Uterus (tissue), 4 donors: Measurements from ENCODE around the gene SH3BP5. TPM values are rescaled to one million over a fixed set of nuclear protein-coding genes. Genes with fewer than 3 reads are reported as not detected.

Experiments
- DNase-seq, 2 donors: peaks; one replicate each; pipeline ENCODE4 v3.0.0-alpha.2; 2019 to 2020
- H3K27ac ChIP-seq, 2 donors: fragments of 200-600 bp; sonication (generic); 1 replicate in 1 of 2; 2 replicates in 1 of 2; pipeline ENCODE4 v1.5.1; 2016 to 2018
- H3K27me3 ChIP-seq, 2 donors: fragments of 200-600 bp; sonication (generic); one replicate each; pipeline ENCODE4 v1.5.1; 2018 to 2019; ENCODE audit warnings: control low read depth in 1 of 2
- H3K36me3 ChIP-seq, 2 donors: fragments of 200-600 bp; sonication (generic); one replicate each; pipeline ENCODE4 v1.5.1; 2019; ENCODE audit warnings: control low read depth in 1 of 2
- H3K4me1 ChIP-seq, 2 donors: fragments of 200-600 bp; sonication (generic); one replicate each; pipeline ENCODE4 v1.5.1; 2018 to 2019; ENCODE audit warnings: control low read depth in 1 of 2
- H3K4me3 ChIP-seq, 2 donors: fragments of 200-600 bp; sonication (generic); 1 replicate in 1 of 2; 2 replicates in 1 of 2; pipeline ENCODE4 v1.5.1; 2018 to 2019; ENCODE audit warnings: mild to moderate bottlenecking in 1 of 2
- H3K9me3 ChIP-seq, 2 donors: fragments of 200-600 bp; sonication (generic); one replicate each; pipeline ENCODE4 v1.5.1; 2019; ENCODE audit warnings: control low read depth in 1 of 2
- POLR2A ChIP-seq, 2 donors: fragments of 450-650 bp; IDR thresholded peaks; one replicate each; pipeline ENCODE4 v1.6.1; 2016; ENCODE audit warnings: antibody characterized with exemption in 2 of 2, mild to moderate bottlenecking in 1 of 2, moderate library complexity in 1 of 2
- intact Hi-C: fragments of 100-400 bp; cut with DNase I; formaldehyde crosslinking; loops from one replicate; pipeline ENCODE4 v1.15.1; 2023; ENCODE audit warnings: low total_unique reads
- total RNA-seq, 4 donors: library from RNA; depleted of rRNA in 3 of 4; stranded (reverse); fragments of >200 nt in 3 of 4; gene quantifications; one replicate each; pipeline versions ENCODE4 v1.1.0 to v1.2.4, GENCODE V29; 2014 to 2023
- TF ChIP-seq, protein P1 (sequence below), 4 experiments: fragments of 200-600 bp in 2 of 4; fragments of 450-650 bp in 2 of 4; sonication (generic) in 2 of 4; IDR thresholded peaks; one replicate each; pipeline ENCODE4 v1.5.1; 2016 to 2019; ENCODE audit warnings: antibody characterized with exemption in 4 of 4, mild to moderate bottlenecking in 2 of 4, moderate library complexity in 1 of 4
- donor health status: DM: yes; HTN: yes; CAD: no.

The SH3BP5 gene
- total RNA-seq, 4 donors from 2014 or later: 58.8 to 154 (median 75.5) TPM

DNA sequence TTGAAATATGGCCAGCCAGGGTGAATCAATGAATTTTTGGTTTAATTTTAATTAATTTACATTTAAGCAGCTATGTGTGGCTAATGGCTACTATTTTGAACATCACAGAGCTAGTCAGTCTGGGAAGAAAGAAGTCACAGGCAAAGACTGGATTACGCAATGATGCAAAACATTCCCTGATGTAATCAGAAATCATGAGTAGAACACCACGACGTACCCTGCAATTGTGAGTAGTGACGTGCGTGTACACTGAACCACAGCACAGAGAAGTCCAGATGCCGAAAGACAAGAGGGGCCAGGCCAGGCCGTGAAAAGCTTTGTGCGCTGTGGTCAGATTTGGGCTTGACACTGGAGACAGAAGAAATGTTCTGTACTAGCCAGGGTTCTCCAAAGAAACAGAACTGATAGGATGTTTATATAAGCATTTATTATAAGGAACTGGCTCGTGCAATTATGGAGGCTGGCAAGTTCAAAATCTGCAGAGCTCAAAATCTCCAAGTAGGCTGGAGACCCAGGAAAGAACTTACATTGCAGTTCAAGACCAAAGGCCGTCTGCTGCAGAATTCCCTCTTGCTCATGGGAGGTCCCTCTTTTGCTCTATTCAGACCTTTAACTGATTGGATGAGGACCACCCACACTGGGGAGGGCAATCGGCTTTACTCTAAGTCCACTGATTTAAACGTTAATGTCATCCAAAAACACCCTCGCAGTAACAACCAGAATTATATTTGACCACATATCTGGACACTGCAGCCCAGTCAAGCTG, 44.6 kb downstream of the SH3BP5 start:
- H3K27ac ChIP-seq: peak overlapping the region; percentile 64 to 70
- H3K27me3 ChIP-seq: no peaks in the 10 kb centered on the region
- peak; percentile 75 to 83 for DNase-seq
- H3K4me1 ChIP-seq: peaks cover 13 to 31% of the 10 kb centered on the region in 2 donors
- no peaks in the 10 kb centered on the region for H3K36me3 ChIP-seq
- H3K9me3 ChIP-seq: no peaks in the 10 kb centered on the region
- no peak overlapping the region for H3K4me3 ChIP-seq
- TF ChIP-seq, protein P1, sequence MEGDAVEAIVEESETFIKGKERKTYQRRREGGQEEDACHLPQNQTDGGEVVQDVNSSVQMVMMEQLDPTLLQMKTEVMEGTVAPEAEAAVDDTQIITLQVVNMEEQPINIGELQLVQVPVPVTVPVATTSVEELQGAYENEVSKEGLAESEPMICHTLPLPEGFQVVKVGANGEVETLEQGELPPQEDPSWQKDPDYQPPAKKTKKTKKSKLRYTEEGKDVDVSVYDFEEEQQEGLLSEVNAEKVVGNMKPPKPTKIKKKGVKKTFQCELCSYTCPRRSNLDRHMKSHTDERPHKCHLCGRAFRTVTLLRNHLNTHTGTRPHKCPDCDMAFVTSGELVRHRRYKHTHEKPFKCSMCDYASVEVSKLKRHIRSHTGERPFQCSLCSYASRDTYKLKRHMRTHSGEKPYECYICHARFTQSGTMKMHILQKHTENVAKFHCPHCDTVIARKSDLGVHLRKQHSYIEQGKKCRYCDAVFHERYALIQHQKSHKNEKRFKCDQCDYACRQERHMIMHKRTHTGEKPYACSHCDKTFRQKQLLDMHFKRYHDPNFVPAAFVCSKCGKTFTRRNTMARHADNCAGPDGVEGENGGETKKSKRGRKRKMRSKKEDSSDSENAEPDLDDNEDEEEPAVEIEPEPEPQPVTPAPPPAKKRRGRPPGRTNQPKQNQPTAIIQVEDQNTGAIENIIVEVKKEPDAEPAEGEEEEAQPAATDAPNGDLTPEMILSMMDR (IDR thresholded peaks at IDR 0.05): no peak
- TF ChIP-seq POLR2A (IDR thresholded peaks at IDR 0.05): peak in 1 of 2 donors; percentile 15
- intact Hi-C loops: no loop called here

DNA sequence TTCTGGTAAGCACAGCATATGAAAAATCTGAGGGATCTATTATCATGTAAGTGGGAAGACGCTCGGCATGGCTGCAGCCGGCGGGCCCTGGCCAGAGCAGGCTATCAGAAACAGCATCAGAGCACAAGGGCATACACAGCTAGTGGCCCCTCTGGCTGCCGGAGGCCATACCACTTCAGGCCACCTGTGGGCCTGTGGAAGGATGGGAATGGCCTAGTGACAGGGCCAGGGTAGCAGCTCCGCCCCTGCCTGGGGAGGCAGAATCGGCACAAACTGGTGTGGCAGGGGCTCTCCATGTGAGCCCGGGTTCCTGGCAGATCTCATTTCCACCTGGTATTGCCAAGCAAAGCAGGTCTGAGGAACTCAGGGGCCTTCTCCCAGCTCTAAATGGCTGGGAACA, 46.4 kb downstream of the SH3BP5 start:
- no peaks in the 10 kb centered on the region for H3K9me3 ChIP-seq
- H3K4me1 ChIP-seq: peaks cover 3 to 20% of the 10 kb centered on the region in 2 donors
- no peak for TF ChIP-seq POLR2A (IDR thresholded peaks at IDR 0.05)
- TF ChIP-seq, protein P1 (IDR thresholded peaks at IDR 0.05): no peak
- H3K4me3 ChIP-seq: no peak overlapping the region
- no peaks in the 10 kb centered on the region for H3K36me3 ChIP-seq
- no peak for DNase-seq
- peak overlapping the region in 1 of 2 donors; percentile 63 for H3K27ac ChIP-seq
- intact Hi-C loops: no loop called here
- H3K27me3 ChIP-seq: no peaks in the 10 kb centered on the region

DNA sequence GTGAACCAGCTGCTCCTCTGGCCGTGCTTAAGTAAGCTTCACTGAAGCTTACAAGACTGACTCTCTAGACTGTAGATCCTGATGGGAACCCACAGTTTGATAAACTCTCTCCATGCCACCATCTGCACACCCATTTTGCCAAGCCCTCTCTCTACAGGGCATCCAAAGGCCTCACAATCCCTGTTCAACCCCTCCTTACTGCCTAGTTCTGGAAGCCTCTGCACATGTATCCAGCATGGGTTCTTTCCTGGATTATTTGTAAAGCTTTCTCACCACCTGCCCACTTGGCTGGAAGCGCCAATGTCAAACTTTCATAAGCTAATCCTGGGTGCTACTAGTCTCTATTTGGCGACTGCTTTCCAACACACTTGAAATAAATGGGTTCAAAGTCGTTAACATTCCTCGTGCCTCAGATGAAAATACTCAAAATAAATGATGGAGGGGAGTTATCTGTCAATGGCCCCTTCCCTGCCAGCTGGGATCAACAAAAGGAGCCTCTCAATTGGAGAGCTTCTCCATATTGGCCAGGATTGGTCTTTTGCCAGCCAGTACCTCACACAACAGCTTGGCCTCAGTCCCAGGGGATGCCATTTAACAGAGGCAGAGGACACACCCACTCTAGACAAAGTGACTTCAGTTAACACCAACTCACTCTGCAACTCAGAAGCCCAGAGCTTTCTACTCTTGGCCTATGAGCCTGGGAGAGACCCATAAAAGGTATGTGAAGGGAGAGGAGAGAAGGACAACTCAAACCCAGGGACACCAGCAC, 48.1 kb downstream of the SH3BP5 start:
- Histone ChIP-seq H3K9me3 (no peaks in the 10 kb centered on the region), H3K4me3 (no peak overlapping the region), H3K27ac (peak overlapping the region in 1 of 2 donors; percentile 14), H3K36me3 (no peaks in the 10 kb centered on the region), H3K27me3 (no peaks in the 10 kb centered on the region), H3K4me1 (peaks cover 3 to 10% of the 10 kb centered on the region in 2 donors)
- TF ChIP-seq POLR2A (IDR thresholded peaks at IDR 0.05): no peak
- TF ChIP-seq, protein P1 (IDR thresholded peaks at IDR 0.05): no peak
- intact Hi-C loops: no loop called here
- DNase-seq: no peak

DNA sequence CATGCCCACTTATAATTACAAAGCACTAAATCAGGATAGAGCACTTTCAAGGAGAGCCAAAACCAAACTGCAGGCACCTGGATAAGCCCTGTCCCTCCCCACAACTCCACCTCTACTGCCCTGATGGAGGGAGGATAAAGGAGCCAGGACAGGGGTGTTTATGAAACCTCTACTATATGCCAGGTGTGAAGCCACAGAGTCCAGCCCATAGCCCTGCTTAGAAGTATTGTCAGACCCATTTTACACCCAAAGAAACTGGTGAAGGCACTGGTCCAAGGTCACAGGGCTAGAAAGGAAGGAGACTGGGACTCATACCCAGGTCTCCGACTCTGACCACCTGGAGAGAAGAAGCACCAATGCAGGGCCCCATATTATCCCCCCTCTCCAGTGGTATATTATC, 48.7 kb downstream of the SH3BP5 start:
- DNase-seq: no peak
- peak overlapping the region in 1 of 2 donors; percentile 14 for H3K27ac ChIP-seq
- peaks cover 3 to 10% of the 10 kb centered on the region in 2 donors for H3K4me1 ChIP-seq
- no peaks in the 10 kb centered on the region for H3K27me3 ChIP-seq
- no peaks in the 10 kb centered on the region for H3K36me3 ChIP-seq
- intact Hi-C loops: no loop called here
- H3K4me3 ChIP-seq: no peak overlapping the region
- no peak for TF ChIP-seq POLR2A (IDR thresholded peaks at IDR 0.05)
- TF ChIP-seq, protein P1 (IDR thresholded peaks at IDR 0.05): no peak
- no peaks in the 10 kb centered on the region for H3K9me3 ChIP-seq

DNA sequence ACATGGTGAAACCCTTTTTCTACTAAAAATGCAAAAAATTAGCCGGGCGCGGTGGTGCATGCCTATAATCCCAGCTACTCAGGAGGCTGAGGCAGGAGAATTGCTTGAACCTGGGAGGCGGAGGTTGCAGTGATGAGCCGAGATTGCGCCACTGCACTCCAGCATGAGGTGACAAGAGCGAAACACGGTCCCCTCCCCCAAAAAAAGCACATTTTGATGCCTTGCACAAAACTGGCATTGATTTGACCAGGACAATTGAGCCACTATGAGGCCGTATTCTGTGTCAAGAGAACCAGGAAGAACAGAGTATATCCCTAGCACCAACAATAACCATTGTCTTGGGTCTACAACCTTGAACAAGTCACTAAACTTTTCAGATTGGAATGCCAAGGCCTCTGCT, 50.6 kb downstream of the SH3BP5 start:
- DNase-seq: no peak
- Histone ChIP-seq H3K4me3 (no peak overlapping the region), H3K27ac (no peak overlapping the region), H3K27me3 (no peaks in the 10 kb centered on the region), H3K36me3 (no peaks in the 10 kb centered on the region), H3K9me3 (no peaks in the 10 kb centered on the region), H3K4me1 (peaks cover 0 to 13% of the 10 kb centered on the region in 2 donors)
- TF ChIP-seq POLR2A (IDR thresholded peaks at IDR 0.05): no peak
- TF ChIP-seq, protein P1 (IDR thresholded peaks at IDR 0.05): no peak
- intact Hi-C loops: no loop called here
